ENCODE results near the gene PLB1.

The PLB1 gene

DNA sequence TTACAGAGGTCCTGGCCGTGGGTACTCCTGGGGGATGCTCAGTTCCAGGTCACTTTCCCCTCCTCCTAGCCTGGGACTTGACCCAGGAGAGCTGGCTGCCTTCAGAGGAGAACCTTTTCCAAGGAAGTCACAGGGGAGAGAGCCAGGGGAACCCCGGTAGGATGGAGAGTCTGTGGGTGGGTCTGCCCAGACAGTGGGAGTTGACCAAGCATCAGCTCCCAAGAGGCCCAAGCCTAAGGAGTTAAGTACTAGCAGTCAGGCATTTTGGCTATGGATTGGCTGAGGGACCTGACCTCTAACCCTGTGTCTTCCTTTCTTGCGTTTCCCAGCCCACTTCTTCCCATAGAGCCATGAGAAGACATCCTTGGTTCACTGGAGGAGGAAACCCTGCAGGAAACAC, 48.8 kb upstream of the PLB1 start:
- no peak for DNase-seq

DNA sequence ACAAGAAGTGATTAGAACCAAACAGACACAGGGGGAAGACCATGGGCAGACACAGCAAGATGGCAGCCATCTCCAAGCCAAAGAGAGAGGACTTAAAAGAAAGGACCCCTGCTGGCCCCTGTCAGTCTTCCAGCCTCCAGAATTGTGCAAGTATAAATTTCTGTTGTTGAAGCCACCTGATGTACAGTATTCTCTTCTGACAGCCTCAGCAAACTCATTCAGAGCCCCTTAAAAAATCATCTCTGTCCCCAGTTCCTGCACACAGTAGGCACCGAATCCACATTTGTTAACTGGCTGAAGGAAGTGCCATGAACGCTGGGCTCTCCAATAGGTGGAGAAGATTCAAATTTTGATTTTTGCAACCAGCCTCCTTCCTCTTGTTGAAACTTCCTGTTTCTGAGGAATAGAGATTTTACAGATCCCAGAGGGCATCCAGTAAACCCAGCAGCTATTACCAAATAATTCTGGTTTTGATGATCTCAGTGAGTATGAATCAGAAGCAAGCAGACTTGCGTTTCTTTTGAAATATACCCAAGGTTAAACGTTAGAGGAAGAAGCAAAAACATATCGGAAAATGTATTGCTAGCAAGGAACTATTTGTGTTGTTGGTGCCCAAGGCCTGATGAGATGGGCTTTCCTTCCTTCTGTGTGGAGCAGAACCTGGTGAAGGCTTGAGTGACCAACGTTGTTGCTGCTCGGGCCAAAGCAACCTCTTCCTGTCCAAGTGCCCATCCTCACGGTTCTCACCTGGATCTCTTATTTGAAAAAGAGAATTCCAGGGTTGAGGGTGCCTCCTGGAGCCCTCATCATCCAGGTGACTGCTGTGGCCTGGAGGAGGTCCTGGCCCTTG, 47.7 kb upstream of the PLB1 start:
- TF ChIP-seq EZH2 (optimal IDR thresholded peaks at IDR 0.05; ENCODE audit: low read depth, low read length) (no peak), EZH2phosphoT487 (IDR thresholded peaks at IDR 0.05; ENCODE audit: low read length) (no peak)
- TF ChIP-seq, protein P1, sequence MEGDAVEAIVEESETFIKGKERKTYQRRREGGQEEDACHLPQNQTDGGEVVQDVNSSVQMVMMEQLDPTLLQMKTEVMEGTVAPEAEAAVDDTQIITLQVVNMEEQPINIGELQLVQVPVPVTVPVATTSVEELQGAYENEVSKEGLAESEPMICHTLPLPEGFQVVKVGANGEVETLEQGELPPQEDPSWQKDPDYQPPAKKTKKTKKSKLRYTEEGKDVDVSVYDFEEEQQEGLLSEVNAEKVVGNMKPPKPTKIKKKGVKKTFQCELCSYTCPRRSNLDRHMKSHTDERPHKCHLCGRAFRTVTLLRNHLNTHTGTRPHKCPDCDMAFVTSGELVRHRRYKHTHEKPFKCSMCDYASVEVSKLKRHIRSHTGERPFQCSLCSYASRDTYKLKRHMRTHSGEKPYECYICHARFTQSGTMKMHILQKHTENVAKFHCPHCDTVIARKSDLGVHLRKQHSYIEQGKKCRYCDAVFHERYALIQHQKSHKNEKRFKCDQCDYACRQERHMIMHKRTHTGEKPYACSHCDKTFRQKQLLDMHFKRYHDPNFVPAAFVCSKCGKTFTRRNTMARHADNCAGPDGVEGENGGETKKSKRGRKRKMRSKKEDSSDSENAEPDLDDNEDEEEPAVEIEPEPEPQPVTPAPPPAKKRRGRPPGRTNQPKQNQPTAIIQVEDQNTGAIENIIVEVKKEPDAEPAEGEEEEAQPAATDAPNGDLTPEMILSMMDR (IDR thresholded peaks at IDR 0.05; ENCODE audit: low read length): no peak
- no peaks in the 10 kb centered on the region for H3K27me3 ChIP-seq (replicated peaks; ENCODE audit: insufficient read depth, low read length)

More for the DNA sequence above, 48.8 kb upstream of the PLB1 start:
- H3K27ac ChIP-seq (ENCODE audit: low read length): no peak overlapping the region
- H3K4me1 ChIP-seq (ENCODE audit: low read length): no peaks in the 10 kb centered on the region
- H3K36me3 ChIP-seq (replicated peaks; ENCODE audit: insufficient read depth, low read length): no peaks in the 10 kb centered on the region
- no peak overlapping the region for H3K4me3 ChIP-seq (ENCODE audit: low read length)
- H3K9ac ChIP-seq (ENCODE audit: low read length): no peak overlapping the region
- no peak overlapping the region for H2AFZ ChIP-seq (ENCODE audit: low read length)
- H3K9me2 ChIP-seq (replicated peaks; ENCODE audit: insufficient read depth, low read length): no peaks in the 10 kb centered on the region
- no peak overlapping the region for H3K4me2 ChIP-seq (ENCODE audit: low read depth, low read length)
- no peaks in the 10 kb centered on the region for H4K20me1 ChIP-seq (ENCODE audit: insufficient read depth, low read length)
- no peaks in the 10 kb centered on the region for H3F3A ChIP-seq (ENCODE audit: insufficient read depth, low read length)
- no peaks in the 10 kb centered on the region for H3K79me2 ChIP-seq (ENCODE audit: low read length)
- no peaks in the 10 kb centered on the region for H3K9me3 ChIP-seq (replicated peaks; ENCODE audit: insufficient read depth, low read length)
- TF ChIP-seq, protein P1 (IDR thresholded peaks at IDR 0.05; ENCODE audit: low read length): no peak
- TF ChIP-seq EZH2 (optimal IDR thresholded peaks at IDR 0.05; ENCODE audit: low read depth, low read length) (no peak), EZH2phosphoT487 (IDR thresholded peaks at IDR 0.05; ENCODE audit: low read length) (no peak)
- no peaks in the 10 kb centered on the region for H3K27me3 ChIP-seq (replicated peaks; ENCODE audit: insufficient read depth, low read length)

GRCh38 chr2:28448793-28449100, 47.1 kb upstream of the PLB1 start:
- H3K79me2 ChIP-seq (ENCODE audit: low read length): no peaks in the 10 kb centered on the region
- no peaks in the 10 kb centered on the region for H4K20me1 ChIP-seq (ENCODE audit: insufficient read depth, low read length)
- DNase-seq: no peak
- no peaks in the 10 kb centered on the region for H3K36me3 ChIP-seq (replicated peaks; ENCODE audit: insufficient read depth, low read length)
- no peak overlapping the region for H2AFZ ChIP-seq (ENCODE audit: low read length)
- H3K4me1 ChIP-seq (ENCODE audit: low read length): no peaks in the 10 kb centered on the region
- no peak overlapping the region for H3K9ac ChIP-seq (ENCODE audit: low read length)
- no peaks in the 10 kb centered on the region for H3F3A ChIP-seq (ENCODE audit: insufficient read depth, low read length)
- H3K27ac ChIP-seq (ENCODE audit: low read length): no peak overlapping the region
- H3K4me2 ChIP-seq (ENCODE audit: low read depth, low read length): no peak overlapping the region
- no peaks in the 10 kb centered on the region for H3K9me2 ChIP-seq (replicated peaks; ENCODE audit: insufficient read depth, low read length)
- no peak for TF ChIP-seq EZH2phosphoT487 (IDR thresholded peaks at IDR 0.05; ENCODE audit: low read length)
- TF ChIP-seq, protein P1 (IDR thresholded peaks at IDR 0.05; ENCODE audit: low read length): no peak
- H3K9me3 ChIP-seq (replicated peaks; ENCODE audit: insufficient read depth, low read length): no peaks in the 10 kb centered on the region
- H3K27me3 ChIP-seq (replicated peaks; ENCODE audit: insufficient read depth, low read length): no peaks in the 10 kb centered on the region
- no peak overlapping the region for H3K4me3 ChIP-seq (ENCODE audit: low read length)

More for the DNA sequence above, 47.7 kb upstream of the PLB1 start:
- Histone ChIP-seq H3K9ac (ENCODE audit: low read length) (no peak overlapping the region), H3K36me3 (replicated peaks; ENCODE audit: insufficient read depth, low read length) (no peaks in the 10 kb centered on the region), H3K4me1 (ENCODE audit: low read length) (no peaks in the 10 kb centered on the region), H2AFZ (ENCODE audit: low read length) (no peak overlapping the region), H3K4me3 (ENCODE audit: low read length) (no peak overlapping the region), H3K4me2 (ENCODE audit: low read depth, low read length) (no peak overlapping the region), H3K9me3 (replicated peaks; ENCODE audit: insufficient read depth, low read length) (no peaks in the 10 kb centered on the region), H3F3A (ENCODE audit: insufficient read depth, low read length) (no peaks in the 10 kb centered on the region), H3K9me2 (replicated peaks; ENCODE audit: insufficient read depth, low read length) (no peaks in the 10 kb centered on the region), H4K20me1 (ENCODE audit: insufficient read depth, low read length) (no peaks in the 10 kb centered on the region), H3K79me2 (ENCODE audit: low read length) (no peaks in the 10 kb centered on the region), H3K27ac (ENCODE audit: low read length) (no peak overlapping the region)
- no peak for DNase-seq

Data from MM.1S (cell line).